ENCODE results near the gene GSG1L. TPM values are rescaled to one million over a fixed set of nuclear protein-coding genes. Genes with fewer than 3 reads are reported as not detected.

Gene GSG1L
- total and polyA plus RNA-seq, 9 of the 15 experiments (the other 6 are each of a cell fraction or from before 2014, with no cell fraction given): not detected

GRCh38 chr16:27945233-27945973 is 118.1 kb downstream of the GSG1L start (continued):
- no peak for TF ChIP-seq TFAP4 (CRISPR knock-in tag; IDR thresholded peaks at IDR 0.05; ENCODE audit: borderline replicate concordance)
- TF ChIP-seq HES1 (IDR thresholded peaks at IDR 0.05; ENCODE audit: low read depth): no peak
- no peak for TF ChIP-seq MAFG (tag; conservative IDR thresholded peaks at IDR 0.05)
- no peak for TF ChIP-seq ZBTB5 (IDR thresholded peaks at IDR 0.05)
- no peak for TF ChIP-seq SNAPC5 (CRISPR knock-in tag; IDR thresholded peaks at IDR 0.05)
- TF ChIP-seq GMEB1 (CRISPR knock-in tag; IDR thresholded peaks at IDR 0.05): no peak
- TF ChIP-seq HNRNPL (IDR thresholded peaks at IDR 0.05; ENCODE audit: low read depth, low read length): no peak

Data from K562 (cell line).